ENCODE data around the gene RNF43.

Gene RNF43

DNA sequence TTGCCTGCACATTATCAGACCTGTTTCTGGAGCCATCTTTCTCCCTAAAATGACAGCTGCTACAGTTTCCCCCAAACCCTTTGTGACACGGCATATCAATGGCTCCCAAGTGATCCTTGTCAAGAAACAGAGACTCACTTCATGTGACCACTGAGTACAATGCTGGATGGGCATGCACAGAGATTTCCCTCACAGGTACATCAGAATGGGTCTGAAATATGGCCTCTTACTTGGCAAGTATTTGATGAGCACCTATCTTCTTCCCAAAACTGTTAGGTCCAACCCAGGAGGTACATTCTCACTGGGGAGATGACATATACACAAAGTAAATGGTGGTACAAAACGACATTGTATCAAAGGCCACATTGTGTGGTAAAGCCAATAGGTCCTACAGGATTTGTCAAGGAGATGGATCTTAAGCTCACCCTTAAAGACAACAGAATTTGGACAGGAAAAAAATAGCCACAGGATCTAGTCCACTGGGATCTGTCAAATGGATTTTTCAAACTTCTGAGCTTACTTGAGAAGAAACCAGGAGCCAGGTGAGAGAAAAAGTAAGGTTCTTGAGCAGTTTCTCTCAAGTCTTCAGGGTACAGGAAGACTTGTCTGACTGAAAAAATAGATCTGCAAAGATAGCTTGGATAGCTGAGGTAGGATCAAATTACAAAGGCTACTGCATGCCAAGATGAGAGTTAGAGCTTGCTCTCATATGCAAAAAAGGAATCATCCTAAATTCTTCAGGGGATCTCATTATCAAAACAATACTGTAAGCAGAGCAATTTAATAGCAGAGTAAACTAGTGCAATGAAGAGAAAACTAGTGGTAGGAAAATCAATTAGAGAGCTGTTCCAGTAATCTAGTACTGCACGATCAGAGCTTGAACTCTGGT is 28.8 kb downstream of the RNF43 start:
- TF ChIP-seq, protein P1, sequence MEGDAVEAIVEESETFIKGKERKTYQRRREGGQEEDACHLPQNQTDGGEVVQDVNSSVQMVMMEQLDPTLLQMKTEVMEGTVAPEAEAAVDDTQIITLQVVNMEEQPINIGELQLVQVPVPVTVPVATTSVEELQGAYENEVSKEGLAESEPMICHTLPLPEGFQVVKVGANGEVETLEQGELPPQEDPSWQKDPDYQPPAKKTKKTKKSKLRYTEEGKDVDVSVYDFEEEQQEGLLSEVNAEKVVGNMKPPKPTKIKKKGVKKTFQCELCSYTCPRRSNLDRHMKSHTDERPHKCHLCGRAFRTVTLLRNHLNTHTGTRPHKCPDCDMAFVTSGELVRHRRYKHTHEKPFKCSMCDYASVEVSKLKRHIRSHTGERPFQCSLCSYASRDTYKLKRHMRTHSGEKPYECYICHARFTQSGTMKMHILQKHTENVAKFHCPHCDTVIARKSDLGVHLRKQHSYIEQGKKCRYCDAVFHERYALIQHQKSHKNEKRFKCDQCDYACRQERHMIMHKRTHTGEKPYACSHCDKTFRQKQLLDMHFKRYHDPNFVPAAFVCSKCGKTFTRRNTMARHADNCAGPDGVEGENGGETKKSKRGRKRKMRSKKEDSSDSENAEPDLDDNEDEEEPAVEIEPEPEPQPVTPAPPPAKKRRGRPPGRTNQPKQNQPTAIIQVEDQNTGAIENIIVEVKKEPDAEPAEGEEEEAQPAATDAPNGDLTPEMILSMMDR (IDR thresholded peaks at IDR 0.05; ENCODE audit: low read length, missing control alignments), result no peak
- H3K4me3 ChIP-seq (replicated peaks; ENCODE audit: low read depth, low read length), result no peak overlapping the region
- DNase-seq (ENCODE audit: low read depth), result no peak

DNA sequence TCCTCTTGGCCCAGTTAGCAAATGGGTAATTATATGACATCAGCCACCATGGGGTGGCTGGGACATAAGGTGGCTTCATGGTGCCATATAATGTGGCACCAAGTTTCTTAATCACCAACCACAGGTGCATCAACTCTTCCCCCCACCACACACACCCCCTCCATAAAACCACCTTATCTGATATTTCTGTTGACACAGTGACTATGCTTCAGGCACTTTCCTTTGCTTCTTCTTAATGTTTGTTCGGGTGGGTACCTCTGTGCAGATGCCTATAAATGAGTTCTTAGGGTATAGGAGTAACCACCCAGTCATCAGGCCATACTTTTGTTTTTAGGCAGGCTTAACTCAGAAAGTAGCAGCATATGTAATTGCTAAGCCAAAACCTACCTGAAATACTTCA is 29.5 kb downstream of the RNF43 start:
- DNase-seq (ENCODE audit: low read depth), result no peak
- no peak overlapping the region for H3K4me3 ChIP-seq (replicated peaks; ENCODE audit: low read depth, low read length)
- TF ChIP-seq, protein P1 (IDR thresholded peaks at IDR 0.05; ENCODE audit: low read length, missing control alignments), result no peak

DNA sequence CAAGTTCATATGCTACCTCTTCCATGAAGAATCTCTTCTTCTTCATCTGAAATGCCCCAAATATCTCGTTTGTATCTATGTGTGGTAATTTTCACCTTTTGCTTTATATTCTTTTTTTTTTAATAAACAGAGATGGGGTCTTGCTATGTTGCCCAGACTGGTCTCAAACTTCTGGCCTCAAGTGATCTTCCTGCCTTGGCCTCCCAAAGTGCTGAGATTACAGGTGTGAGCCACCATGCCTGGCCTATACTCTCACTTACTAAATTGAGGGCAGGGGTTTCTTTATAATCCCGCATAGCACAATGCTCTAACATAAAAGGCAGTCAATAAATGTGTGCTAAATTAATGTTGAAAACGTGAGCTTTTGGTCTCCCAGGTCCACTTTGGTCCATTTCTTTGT is 30.6 kb downstream of the RNF43 start:
- TF ChIP-seq, protein P1 (IDR thresholded peaks at IDR 0.05; ENCODE audit: low read length, missing control alignments), result no peak
- DNase-seq (ENCODE audit: low read depth), result no peak
- no peak overlapping the region for H3K4me3 ChIP-seq (replicated peaks; ENCODE audit: low read depth, low read length)

DNA sequence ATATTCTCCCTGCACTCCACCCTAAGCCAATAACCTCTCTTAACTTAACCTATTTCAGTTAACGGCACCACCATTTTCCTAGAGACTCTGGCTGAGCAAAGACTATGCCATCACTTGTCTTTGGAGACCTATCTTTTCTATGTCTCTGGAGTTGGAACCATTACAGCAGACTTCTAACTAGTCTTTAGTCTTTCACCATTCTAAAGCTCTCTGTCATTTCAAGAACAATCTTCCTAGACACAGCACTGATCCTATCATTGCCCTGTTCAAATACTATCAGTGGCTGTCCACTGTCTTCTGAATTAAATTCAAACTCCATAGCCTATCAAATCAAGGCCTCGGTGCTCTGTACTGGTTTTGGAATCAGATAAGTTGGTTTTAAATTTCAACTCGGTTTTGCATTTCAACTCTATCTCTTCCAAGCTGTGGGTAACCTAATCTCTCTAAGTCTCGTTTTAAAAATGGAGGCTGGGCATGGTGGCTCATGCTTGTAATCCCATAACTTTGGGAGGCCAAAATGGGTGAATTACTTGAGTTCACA is 31.9 kb downstream of the RNF43 start:
- DNase-seq (ENCODE audit: low read depth), result no peak
- TF ChIP-seq, protein P1 (IDR thresholded peaks at IDR 0.05; ENCODE audit: low read length, missing control alignments), result no peak
- no peak overlapping the region for H3K4me3 ChIP-seq (replicated peaks; ENCODE audit: low read depth, low read length)

DNA sequence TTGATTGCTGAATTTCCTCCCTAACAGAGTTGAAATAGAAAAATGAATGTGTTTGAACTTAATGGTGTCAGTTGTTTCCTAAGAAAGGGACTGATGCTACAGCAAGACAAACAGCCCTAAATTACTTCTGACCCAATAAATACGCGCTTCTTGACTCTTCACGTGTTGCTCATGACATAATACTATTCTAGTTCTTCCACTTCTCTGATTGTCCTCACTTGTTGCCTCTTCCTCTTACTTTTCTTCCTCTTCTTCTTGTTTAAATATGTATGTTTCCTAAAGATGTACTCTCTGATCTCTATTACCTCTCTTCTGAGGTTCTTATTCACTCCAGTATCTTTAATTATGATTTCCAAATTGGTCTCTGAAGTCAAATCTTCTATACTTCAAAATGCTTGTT is 32.4 kb downstream of the RNF43 start:
- H3K4me3 ChIP-seq (replicated peaks; ENCODE audit: low read depth, low read length), result no peak overlapping the region
- TF ChIP-seq, protein P1 (IDR thresholded peaks at IDR 0.05; ENCODE audit: low read length, missing control alignments), result no peak
- DNase-seq (ENCODE audit: low read depth), result no peak

DNA sequence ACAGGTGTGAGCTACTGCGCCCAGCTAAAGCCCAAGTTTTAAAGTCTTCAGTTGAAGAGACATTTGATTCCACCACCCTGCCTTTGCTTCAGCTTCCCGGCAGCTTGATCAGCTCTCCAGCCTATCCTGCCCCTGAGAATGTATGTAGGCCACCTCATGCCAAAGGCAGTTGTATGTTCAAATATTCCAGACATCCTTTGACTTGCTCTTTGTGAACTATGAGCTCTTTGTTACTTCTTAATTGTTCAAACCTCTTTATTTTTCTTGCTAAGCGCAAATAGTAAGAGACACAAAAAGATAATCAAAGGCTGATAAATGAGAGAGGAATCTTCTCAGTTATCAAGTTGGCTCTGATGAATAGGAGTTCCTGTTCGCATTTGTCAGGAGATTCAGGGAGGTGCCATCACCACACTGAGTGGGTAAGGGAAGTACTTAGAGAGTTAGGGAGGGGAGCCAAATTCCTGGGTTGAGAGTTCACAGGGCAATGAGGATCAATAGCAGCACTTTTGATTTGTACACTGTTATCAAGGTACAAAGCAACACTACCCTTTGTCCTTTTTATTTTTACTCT is 33.4 kb downstream of the RNF43 start:
- no peak overlapping the region for H3K4me3 ChIP-seq (replicated peaks; ENCODE audit: low read depth, low read length)
- no peak for DNase-seq (ENCODE audit: low read depth)
- TF ChIP-seq, protein P1 (IDR thresholded peaks at IDR 0.05; ENCODE audit: low read length, missing control alignments), result no peak
